TTC549 (cell line): Measurements from ENCODE around the gene PER1.

Experiments
- FAIRE-seq: peaks from 2 replicates; lab custom pipeline; 2012; peaks lifted over from hg19 to GRCh38; lab: Jason Lieb, UNC

Gene PER1

GRCh38 chr17:8166731-8167130 is 14.5 kb upstream of the PER1 start:
- FAIRE-seq: no peak

- FAIRE-seq: no peak
Observed at GRCh38 chr17:8164815-8165131, 12.6 kb upstream of the PER1 start.

- FAIRE-seq: no peak
Observed at GRCh38 chr17:8163978-8164814, 12.0 kb upstream of the PER1 start.

GRCh38 chr17:8162997-8163977 is 11.1 kb upstream of the PER1 start:
- no peak for FAIRE-seq

GRCh38 chr17:8162233-8162996 is 10.2 kb upstream of the PER1 start, which contains the start of gene VAMP2:
Gene VAMP2 (minus strand): TSS chr17:8162948. CDS start chr17:8162879, 69 bp downstream.
- FAIRE-seq: no peak

DNA sequence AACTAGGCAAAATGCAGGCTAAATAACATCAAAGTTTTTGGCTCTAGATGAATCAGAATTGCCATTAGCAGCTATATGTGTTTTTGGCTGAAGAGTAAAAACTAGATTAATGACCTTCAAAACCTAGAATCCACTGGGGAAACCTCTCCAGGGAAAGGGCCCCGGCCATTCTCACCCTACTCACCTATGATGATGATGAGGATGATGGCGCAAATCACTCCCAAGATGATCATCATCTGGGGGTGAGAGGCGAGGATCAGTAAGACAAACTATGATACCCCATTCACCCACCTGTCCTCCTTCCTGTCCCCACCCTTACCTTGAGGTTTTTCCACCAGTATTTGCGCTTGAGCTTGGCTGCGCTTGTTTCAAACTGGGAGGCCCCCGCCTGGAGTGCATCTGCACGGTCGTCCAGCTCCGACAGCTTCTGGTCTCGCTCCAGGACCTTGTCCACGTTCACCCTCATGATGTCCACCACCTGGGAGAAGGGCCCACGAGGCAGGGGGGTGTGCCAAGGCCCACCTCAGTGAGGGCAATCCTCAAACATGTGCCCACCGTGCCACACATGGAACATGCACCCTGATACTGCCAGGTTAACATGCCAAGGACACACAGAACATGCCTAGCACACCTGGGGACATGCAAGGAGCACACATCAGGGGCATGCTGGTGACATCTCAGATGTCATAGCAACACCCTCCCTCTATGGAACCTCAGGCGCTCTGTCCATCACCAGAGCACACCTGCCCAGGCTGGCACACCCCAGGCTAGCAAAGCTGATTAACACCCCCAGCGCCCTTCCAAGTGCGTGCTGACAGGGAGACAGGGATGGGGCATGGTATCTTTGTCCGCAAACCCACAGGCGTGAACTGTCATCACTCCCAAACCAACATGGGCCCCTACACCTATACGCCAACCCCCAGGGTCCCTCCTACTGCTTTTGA is 9.4 kb upstream of the PER1 start:
- no peak for FAIRE-seq

DNA sequence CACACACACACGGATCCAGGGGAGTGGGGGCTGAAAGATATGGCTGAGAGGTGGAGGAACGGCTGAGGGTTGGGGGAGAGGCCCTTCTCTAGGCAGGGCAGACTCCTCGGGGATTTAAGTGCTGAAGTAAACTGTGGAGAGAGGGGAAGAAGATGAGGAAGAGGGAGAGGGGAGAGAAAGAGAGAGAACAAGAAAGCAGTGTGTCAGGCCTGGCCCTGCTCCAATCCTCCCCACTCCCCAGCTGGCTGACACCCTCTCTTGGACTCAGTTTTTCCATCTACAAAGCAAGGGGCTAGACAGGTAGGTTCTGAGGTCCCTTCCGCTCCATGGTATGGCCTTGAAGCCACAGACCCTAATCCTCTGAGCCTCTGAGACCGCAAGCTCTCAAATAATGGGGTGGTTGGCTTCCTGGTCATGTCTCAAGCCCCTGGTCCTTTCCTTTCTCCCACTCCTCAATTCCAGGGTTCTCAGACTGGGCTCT is 8.6 kb upstream of the PER1 start:
- FAIRE-seq: no peak

DNA sequence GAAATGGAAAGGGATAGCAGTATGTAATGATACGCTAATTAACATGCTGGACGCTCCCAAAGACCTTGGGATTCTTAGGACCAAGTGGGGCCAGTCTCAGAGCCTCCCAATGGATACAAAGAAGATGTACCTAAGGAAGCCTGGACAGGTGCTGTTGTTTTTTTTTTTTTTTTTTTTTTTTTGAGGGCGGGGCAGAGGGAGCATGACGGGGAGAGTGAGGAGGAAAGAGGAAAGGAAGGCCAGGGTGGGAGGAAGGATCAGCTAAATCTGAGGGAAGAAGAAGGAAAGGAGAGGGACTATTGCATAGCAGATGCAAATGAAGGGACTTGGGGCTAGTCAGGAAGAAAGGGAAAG is 8.0 kb upstream of the PER1 start:
- no peak for FAIRE-seq

- no peak for FAIRE-seq
Observed at GRCh38 chr17:8159459-8160223, 7.4 kb upstream of the PER1 start.

GRCh38 chr17:8159032-8159400 is 6.8 kb upstream of the PER1 start:
- no peak for FAIRE-seq

- peak; percentile 84 for FAIRE-seq
Observed at GRCh38 chr17:8158267-8159031, 6.2 kb upstream of the PER1 start.

GRCh38 chr17:8156246-8156992 is 4.2 kb upstream of the PER1 start:
- FAIRE-seq: peak; percentile 98

- FAIRE-seq: no peak
Observed at GRCh38 chr17:8155996-8156245, 3.7 kb upstream of the PER1 start.

GRCh38 chr17:8155231-8155995 is 3.2 kb upstream of the PER1 start:
- no peak for FAIRE-seq

DNA sequence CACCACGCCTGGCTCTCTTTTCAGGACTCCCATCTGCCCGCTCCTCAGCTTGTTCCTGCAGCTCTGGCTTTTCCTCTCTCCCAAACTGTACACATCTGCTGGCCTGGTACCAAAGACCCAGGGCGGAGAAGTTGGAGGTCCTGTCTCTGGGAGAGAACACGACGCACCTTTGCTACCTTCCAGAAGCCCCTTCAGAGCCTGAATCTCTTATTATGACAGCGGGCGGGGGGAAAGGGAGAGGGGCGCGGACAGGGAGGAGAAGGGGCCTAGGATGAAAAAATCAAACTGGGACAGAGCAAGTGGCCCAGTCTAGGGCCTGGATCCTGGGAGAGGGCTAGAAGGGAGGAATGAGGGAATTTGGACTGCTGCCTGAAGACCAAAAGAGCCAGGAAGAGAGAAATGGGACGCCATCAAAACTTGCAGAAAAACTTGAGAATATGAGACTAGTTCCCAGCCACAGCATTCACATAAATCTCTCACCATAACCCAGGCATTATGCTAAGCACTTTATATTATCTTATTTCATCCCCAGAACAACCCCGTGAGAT is 2.5 kb upstream of the PER1 start:
- no peak for FAIRE-seq

- FAIRE-seq: peak; percentile 33
Observed at GRCh38 chr17:8153957-8154607, 1.9 kb upstream of the PER1 start.

GRCh38 chr17:8153525-8153956 is 1.3 kb upstream of the PER1 start:
- no peak for FAIRE-seq

DNA sequence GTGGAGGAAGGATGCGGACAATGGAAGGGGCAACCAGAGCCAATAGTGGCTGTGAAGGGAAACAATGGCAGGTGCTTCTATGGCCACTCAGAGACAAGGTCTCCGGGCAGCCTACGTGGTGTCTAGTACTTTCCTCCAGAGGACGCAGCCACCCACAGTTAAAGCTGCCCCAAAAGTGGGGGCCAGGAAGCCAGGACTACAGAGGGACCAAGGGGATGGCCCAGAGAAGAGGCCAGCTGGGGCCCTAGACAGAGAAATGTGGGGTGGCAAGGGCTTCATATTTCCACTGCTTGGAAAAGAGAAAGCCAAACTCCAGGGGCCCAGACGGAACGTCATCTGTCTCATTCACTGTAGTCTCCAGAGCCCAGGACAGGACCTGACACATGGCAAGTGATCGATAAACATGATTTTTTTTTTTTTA is 837 bp upstream of the PER1 start:
- no peak for FAIRE-seq
